NCI-H1048 (cell line): ENCODE measurements around the gene TSR1.

Experiments used
- DNase-seq: peaks from one replicate; lab custom pipeline; 2025; lab: John Stamatoyannopoulos, UW

The TSR1 gene

GRCh38 chr17:2369039-2369438, 32.8 kb upstream of the TSR1 start:
- DNase-seq: no peak

- no peak for DNase-seq
Measured at GRCh38 chr17:2368359-2368758, 32.1 kb upstream of the TSR1 start.

- DNase-seq: no peak
Measured at GRCh38 chr17:2366747-2367494, 30.7 kb upstream of the TSR1 start.

GRCh38 chr17:2365132-2365531, 28.9 kb upstream of the TSR1 start:
- no peak for DNase-seq

GRCh38 chr17:2364763-2365116, 28.5 kb upstream of the TSR1 start:
- no peak for DNase-seq

- no peak for DNase-seq
Measured at GRCh38 chr17:2363851-2364762, 27.9 kb upstream of the TSR1 start.

GRCh38 chr17:2363318-2363717, 27.1 kb upstream of the TSR1 start:
- DNase-seq: no peak

- no peak for DNase-seq
Measured at GRCh38 chr17:2362881-2363280, 26.6 kb upstream of the TSR1 start.

GRCh38 chr17:2362416-2362815, 26.2 kb upstream of the TSR1 start:
- no peak for DNase-seq

GRCh38 chr17:2362016-2362415, 25.8 kb upstream of the TSR1 start:
- DNase-seq: no peak

GRCh38 chr17:2361010-2361760, 24.9 kb upstream of the TSR1 start:
- no peak for DNase-seq

GRCh38 chr17:2357931-2358434, 21.7 kb upstream of the TSR1 start:
- DNase-seq: no peak

GRCh38 chr17:2357237-2357636, 21.0 kb upstream of the TSR1 start:
- DNase-seq: no peak

GRCh38 chr17:2354311-2354710, 18.1 kb upstream of the TSR1 start:
- no peak for DNase-seq

GRCh38 chr17:2351269-2351668, 15.0 kb upstream of the TSR1 start:
- no peak for DNase-seq

GRCh38 chr17:2347805-2348685, 11.8 kb upstream of the TSR1 start:
- no peak for DNase-seq

- no peak for DNase-seq
Measured at GRCh38 chr17:2346475-2346874, 10.2 kb upstream of the TSR1 start.

- DNase-seq: no peak
Measured at GRCh38 chr17:2344528-2344927, 8.3 kb upstream of the TSR1 start.

GRCh38 chr17:2343421-2343820, 7.2 kb upstream of the TSR1 start:
- no peak for DNase-seq

- no peak for DNase-seq
Measured at GRCh38 chr17:2338315-2338657, 2.0 kb upstream of the TSR1 start.

- no peak for DNase-seq
Measured at GRCh38 chr17:2337544-2338314, 1.5 kb upstream of the TSR1 start.
